Activated naive CD4-positive, alpha-beta T cell (primary cell): ENCODE results near the gene KIAA0408.
"Not testable (repeated sequence)": the region's sequence is repeated elsewhere in the genome, so short reads cannot be mapped to it uniquely, and the experiment has no call there.

ENCODE experiments used
- DNase-seq, 4 experiments: peaks; one replicate each; lab custom pipeline; 2025; lab: John Stamatoyannopoulos, UW

Gene KIAA0408

DNA sequence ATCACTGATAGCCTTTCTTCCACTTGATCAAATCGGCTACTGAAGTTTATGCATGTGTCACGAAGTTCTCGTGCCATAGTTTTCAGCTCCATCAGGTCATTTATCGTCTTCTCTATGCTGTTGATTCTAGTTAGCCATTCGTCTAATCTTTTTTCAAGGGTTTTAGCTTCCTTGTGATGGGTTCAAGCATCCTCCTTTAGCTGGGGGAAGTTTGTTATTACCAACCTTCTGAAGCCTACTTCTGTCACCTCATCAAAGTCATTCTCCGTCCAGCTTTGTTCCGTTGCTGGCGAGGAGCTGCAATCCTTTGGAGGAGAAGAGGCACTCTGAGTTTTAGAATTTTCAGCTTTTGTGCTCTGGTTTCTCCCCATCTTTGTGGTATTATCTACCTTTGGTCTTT, 47.2 kb downstream of the KIAA0408 start:
- DNase-seq = not testable (repeated sequence)
